SK-N-SH (cell line): Measurements from ENCODE around the gene GATAD2A. TPM values are rescaled to one million over a fixed set of nuclear protein-coding genes. Genes with fewer than 3 reads are reported as not detected.

Experiments
- CTCF ChIA-PET: fragments of 300-600, 350-600 bp; formaldehyde crosslinking; extraction: SDS; loops from one replicate; lab custom pipeline; 2021; lab: Yijun Ruan, JAX
- POLR2A ChIA-PET: fragments of 350-600 bp; sonication (Branson Sonifier 250); formaldehyde crosslinking; extraction: SDS; loops from one replicate; lab custom pipeline; 2020; ENCODE audit warnings: antibody characterized with exemption, inconsistent platforms; lab: Yijun Ruan, JAX
- DNase-seq: peaks from one replicate; pipeline ENCODE4 v3.0.0; 2012
- H2AFZ ChIP-seq: fragments of 200-600 bp; sonication (generic); 2 replicates; pipeline ENCODE4 v1.8.1; 2016; ENCODE audit warnings: antibody characterized with exemption, mild to moderate bottlenecking, low read depth
- H3F3A ChIP-seq: fragments of 200-600 bp; sonication (generic); replicated peaks from 2 replicates; pipeline ENCODE3; 2016; ENCODE audit warnings: antibody characterized with exemption, mild to moderate bottlenecking; ENCODE audit not compliant: insufficient read depth
- H3K27ac ChIP-seq, 2 experiments: fragments of 200-500 bp in 1 of 2; fragments of 200-600 bp in 1 of 2; sonication (Bioruptor generic) in 1 of 2; sonication (generic), shearing (Covaris generic) in 1 of 2; 2 replicates each; pipeline versions ENCODE4 v1.5.1 to v1.6.1; 2014 to 2016; ENCODE audit warnings: low read depth in 2 of 2, inconsistent platforms in 1 of 2, low read length in 1 of 2, mild to moderate bottlenecking in 1 of 2, mixed read lengths in 1 of 2
- H3K27me3 ChIP-seq: fragments of 200-600 bp; sonication (generic), shearing (Covaris generic); 2 replicates; pipeline ENCODE4 v1.6.1; 2016; ENCODE audit warnings: mixed run types; ENCODE audit not compliant: insufficient read depth
- H3K36me3 ChIP-seq, 2 experiments: fragments of 200-500 bp in 1 of 2; fragments of 200-600 bp in 1 of 2; sonication (Bioruptor generic) in 1 of 2; sonication (generic) in 1 of 2; replicated peaks in 1 of 2; 2 replicates each; pipeline versions ENCODE3 to v1.5.1; 2014 to 2016; ENCODE audit warnings: low read length in 1 of 2, mild to moderate bottlenecking in 1 of 2; ENCODE audit not compliant: insufficient read depth in 2 of 2, control insufficient read depth in 1 of 2
- H3K4me1 ChIP-seq, 2 experiments: fragments of 200-500 bp in 1 of 2; fragments of 200-600 bp in 1 of 2; sonication (Bioruptor generic) in 1 of 2; sonication (generic), shearing (Covaris generic) in 1 of 2; 2 replicates each; pipeline versions ENCODE4 v1.5.1 to v1.6.1; 2014 to 2016; ENCODE audit warnings: low read depth in 1 of 2, low read length in 1 of 2, mixed run types in 1 of 2; ENCODE audit not compliant: insufficient read depth in 2 of 2, control insufficient read depth in 1 of 2
- H3K4me2 ChIP-seq: fragments of 200-600 bp; sonication (generic), shearing (Covaris generic); 2 replicates; pipeline ENCODE4 v1.6.1; 2017; ENCODE audit warnings: mixed run types
- H3K4me3 ChIP-seq, 2 experiments: fragments of 200-500 bp in 1 of 2; fragments of 200-600 bp in 1 of 2; sonication (Bioruptor generic) in 1 of 2; sonication (generic), shearing (Covaris generic) in 1 of 2; 2 replicates each; pipeline versions ENCODE4 v1.5.1 to v1.8.1; 2014 to 2016; ENCODE audit warnings: low read depth in 2 of 2, inconsistent platforms in 1 of 2, low read length in 1 of 2, mild to moderate bottlenecking in 1 of 2, mixed read lengths in 1 of 2, moderate library complexity in 1 of 2
- H3K79me2 ChIP-seq: fragments of 200-600 bp; sonication (generic); 2 replicates; pipeline ENCODE4 v1.8.1; 2017; ENCODE audit warnings: mild to moderate bottlenecking; ENCODE audit not compliant: insufficient read depth
- H3K9ac ChIP-seq: fragments of 200-600 bp; sonication (generic); 2 replicates; pipeline ENCODE4 v1.6.1; 2017; ENCODE audit warnings: mixed run types
- H3K9me2 ChIP-seq: fragments of 200-600 bp; sonication (generic); 2 replicates; pipeline ENCODE4 v1.6.1; 2017; ENCODE audit warnings: mixed run types
- H3K9me3 ChIP-seq: fragments of 200-600 bp; sonication (generic); 2 replicates; pipeline ENCODE4 v1.6.1; 2017; ENCODE audit warnings: mixed run types, mild to moderate bottlenecking, moderate library complexity
- H4K20me1 ChIP-seq: fragments of 200-600 bp; sonication (generic); 2 replicates; pipeline ENCODE4 v1.6.1; 2017; ENCODE audit warnings: mild to moderate bottlenecking, mixed run types; ENCODE audit not compliant: insufficient read depth
- CHD2 ChIP-seq: fragments of 150-350 bp; IDR thresholded peaks from 2 replicates; pipeline ENCODE4 v1.6.1; 2018; ENCODE audit warnings: low read length; ENCODE audit not compliant: partially characterized antibody
- CTCF ChIP-seq: fragments of 200-600 bp; sonication (generic); IDR thresholded peaks from 2 replicates; pipeline ENCODE4 v1.6.1; 2017; ENCODE audit warnings: antibody characterized with exemption, mild to moderate bottlenecking, moderate library complexity
- ELF1 ChIP-seq: IDR thresholded peaks from 2 replicates; pipeline ENCODE4 v1.4.0; 2012
- FOSL2 ChIP-seq: IDR thresholded peaks from 2 replicates; pipeline ENCODE4 v1.4.0; 2012; ENCODE audit warnings: low read depth, mild to moderate bottlenecking, moderate library complexity, borderline replicate concordance
- FOXM1 ChIP-seq: IDR thresholded peaks from 2 replicates; pipeline ENCODE4 v1.4.0; 2012; ENCODE audit warnings: low read depth, mild to moderate bottlenecking
- GABPA ChIP-seq: IDR thresholded peaks from 2 replicates; pipeline ENCODE4 v1.4.0; 2012; ENCODE audit warnings: low read depth, mild to moderate bottlenecking
- GATA2 ChIP-seq: sonication (generic); formaldehyde crosslinking; IDR thresholded peaks from 2 replicates; pipeline ENCODE4 v1.5.0; 2020; ENCODE audit warnings: mild to moderate bottlenecking, missing genetic modification reagents
- IRF3 ChIP-seq: fragments of 150-350 bp; IDR thresholded peaks from 2 replicates; pipeline ENCODE4 v1.6.1; 2016; ENCODE audit warnings: mild to moderate bottlenecking, low read depth, low read length
- JUND ChIP-seq: IDR thresholded peaks from 2 replicates; pipeline ENCODE4 v1.4.0; 2012
- MAX ChIP-seq: IDR thresholded peaks from 2 replicates; pipeline ENCODE4 v1.4.0; 2012; ENCODE audit warnings: low read depth
- MEF2A ChIP-seq: IDR thresholded peaks from 2 replicates; pipeline ENCODE4 v1.4.0; 2012; ENCODE audit warnings: low read depth, borderline replicate concordance
- MXI1 ChIP-seq: IDR thresholded peaks from 2 replicates; pipeline ENCODE4 v1.6.1; 2012; ENCODE audit warnings: mild to moderate bottlenecking, low read depth, low read length, improper control_type of control experiment
- NFIC ChIP-seq: IDR thresholded peaks from 2 replicates; pipeline ENCODE4 v1.4.0; 2012; ENCODE audit warnings: borderline replicate concordance
- POLR2AphosphoS5 ChIP-seq: IDR thresholded peaks from 2 replicates; pipeline ENCODE4 v1.6.1; 2012; ENCODE audit warnings: low read depth, low read length
- RAD21 ChIP-seq: IDR thresholded peaks from 2 replicates; pipeline ENCODE4 v1.6.1; 2012; ENCODE audit warnings: mild to moderate bottlenecking, low read length
- RFX5 ChIP-seq: IDR thresholded peaks from 2 replicates; pipeline ENCODE4 v1.6.1; 2012; ENCODE audit warnings: mild to moderate bottlenecking, improper control_type of control experiment, low read length
- RXRA ChIP-seq: IDR thresholded peaks from 2 replicates; pipeline ENCODE4 v1.4.0; 2012; ENCODE audit warnings: low read depth, mild to moderate bottlenecking, borderline replicate concordance
- TAF1 ChIP-seq: IDR thresholded peaks from 2 replicates; pipeline ENCODE4 v1.6.1; 2012; ENCODE audit warnings: low read depth, mild to moderate bottlenecking, low read length, moderate library complexity, borderline replicate concordance
- TCF12 ChIP-seq: IDR thresholded peaks from 2 replicates; pipeline ENCODE4 v1.4.0; 2012
- USF2 ChIP-seq: fragments of 150-350 bp; IDR thresholded peaks from 2 replicates; pipeline ENCODE4 v1.6.1; 2017; ENCODE audit warnings: antibody characterized with exemption, low read length, low read depth, borderline replicate concordance
- WGBS: methylation state at CpG from one replicate; pipeline ENCODE4 v1.1.6; 2017; ENCODE audit warnings: low lambda C conversion rate; 5-methylcytosine and 5-hydroxymethylcytosine counted together
- polyA plus RNA-seq, 3 experiments: library from polyadenylated mRNA; depleted of rRNA; stranded (reverse); fragments of >200 nt; gene quantifications; 2 replicates each; pipeline ENCODE4 v1.2.3, GENCODE V29; 2012

The GATAD2A gene
- polyA plus RNA-seq, 1 of the 3 experiments (the other 2 are of a cell fraction), result 36.6 TPM

- Histone ChIP-seq H2AFZ (no peak overlapping the region), H3K27ac (peak overlapping the region in 1 of 2 experiments; percentile 26; a peak in 2 of 4 replicates), H3K9me2 (no peaks in the 10 kb centered on the region), H3K27me3 (no peaks in the 10 kb centered on the region), H3K4me2 (0 out of 2 replicates have a peak overlapping the region, but pooled peaks have one; percentile 5), H3K4me3 (no peak overlapping the region), H3K9ac (no peak overlapping the region), H3K9me3 (no peaks in the 10 kb centered on the region), H3K36me3 (no peaks in the 10 kb centered on the region), H3K79me2 (peaks cover 100% of the 10 kb centered on the region), H4K20me1 (peaks cover 83% of the 10 kb centered on the region), H3K4me1 (peaks cover 10 to 15% of the 10 kb centered on the region in 2 experiments; a peak in 3 of 4 replicates), H3F3A (peaks cover 15% of the 10 kb centered on the region)
- WGBS, result 89% methylated on average over 8 of the region's 9 CpGs
- no peak for DNase-seq
- POLR2A ChIA-PET, result no interaction called here
- no peak for TF ChIP-seq IRF3
- TF ChIP-seq RFX5, result no peak
- no peak for TF ChIP-seq NFIC
- TF ChIP-seq FOXM1, result no peak
- TF ChIP-seq GATA2 (CRISPR knock-in tag), result no peak
- no peak for TF ChIP-seq CHD2
- no peak for TF ChIP-seq USF2
- TF ChIP-seq MXI1, result no peak
- TF ChIP-seq CTCF, result no peak
- no peak for TF ChIP-seq JUND
- TF ChIP-seq RAD21, result no peak
- TF ChIP-seq POLR2AphosphoS5, result no peak
- no peak for TF ChIP-seq RXRA
- no peak for TF ChIP-seq MAX
- no peak for TF ChIP-seq MEF2A
- no peak for TF ChIP-seq FOSL2
- no peak for TF ChIP-seq GABPA
- no peak for TF ChIP-seq TCF12
- no peak for TF ChIP-seq TAF1
- TF ChIP-seq ELF1, result no peak
- CTCF ChIA-PET, result interaction anchor here (1.3 kb wide), 1 partner anchor 42 kb away, joined by 3 read pairs; the partner anchor contains the start of gene GATAD2A
Observed at GRCh38 chr19:19446655-19447437, 41.4 kb downstream of the GATAD2A start.
